HepG2 (cell line): ENCODE data around the gene CYP11A1. TPM values are rescaled to one million over a fixed set of nuclear protein-coding genes. Genes with fewer than 3 reads are reported as not detected.

Experiments used
- ATAC-seq: fragments of 200-7000 bp; cut with Tn5 transposase; 3 replicates; pipeline ENCODE4 v1.9.1; 2020; ENCODE audit warnings: mild to moderate bottlenecking, moderate library complexity
- BruUV-seq: library from RNA; stranded (reverse); fragments of 400-500 nt; replicated peaks from 2 replicates; lab custom pipeline; 2021; lab: Mats Ljungman, UMichigan
- CTCF ChIA-PET: fragments of 300-600 bp; formaldehyde crosslinking; extraction: SDS; loops from one replicate; lab custom pipeline; 2021; ENCODE audit warnings: low total read pairs, inconsistent platforms, low intra/inter-chr PET ratio; lab: Yijun Ruan, JAX
- POLR2A ChIA-PET: fragments of 350-600 bp; sonication (Branson Sonifier 250); formaldehyde crosslinking; loops from one replicate; lab custom pipeline; 2020; ENCODE audit warnings: antibody characterized with exemption, inconsistent platforms; lab: Yijun Ruan, JAX
- DNase-seq: peaks from one replicate; pipeline ENCODE4 v3.0.0-alpha.2; 2015; ENCODE audit warnings: low spot score
- FAIRE-seq: peaks from 3 replicates; lab custom pipeline; 2011; peaks lifted over from hg19 to GRCh38; lab: Jason Lieb, UNC
- H2AFZ ChIP-seq: one replicate; pipeline ENCODE4 v1.6.1; 2011; ENCODE audit warnings: low read length, inconsistent platforms
- H3K27ac ChIP-seq: fragments of 300-600 bp; 3 replicates; pipeline ENCODE4 v1.8.0; 2011; ENCODE audit warnings: mixed run types, mild to moderate bottlenecking, mixed read lengths, low read length, inconsistent platforms; ENCODE audit not compliant: insufficient read depth; ENCODE audit errors: extremely low read length
- H3K27me3 ChIP-seq, 2 experiments: fragments of 200-600 bp in 1 of 2; 2 replicates in 1 of 2; 3 replicates in 1 of 2; pipeline versions ENCODE4 v1.6.0 to v1.8.0; 2011; ENCODE audit warnings: low read length in 2 of 2, mild to moderate bottlenecking in 2 of 2, moderate library complexity in 2 of 2, inconsistent platforms in 1 of 2; ENCODE audit not compliant: insufficient read depth in 2 of 2, control insufficient read depth in 1 of 2
- H3K36me3 ChIP-seq, 2 experiments: fragments of 200-600 bp in 1 of 2; replicated peaks in 1 of 2; 2 replicates in 1 of 2; 3 replicates in 1 of 2; pipeline versions ENCODE4 v1.5.1 to v1.8.0; 2011; ENCODE audit warnings: low read length in 2 of 2, inconsistent platforms in 1 of 2; ENCODE audit not compliant: insufficient read depth in 2 of 2, control insufficient read depth in 1 of 2
- H3K4me1 ChIP-seq: 2 replicates; pipeline ENCODE4 v1.5.1; 2012; ENCODE audit warnings: low read length, inconsistent platforms; ENCODE audit not compliant: insufficient read depth
- H3K4me2 ChIP-seq: 2 replicates; pipeline ENCODE4 v1.6.0; 2011; ENCODE audit warnings: low read depth, low read length, inconsistent platforms
- H3K4me3 ChIP-seq, 3 experiments: fragments of 200-600 bp in 1 of 3; sonication (generic), shearing (Covaris generic) in 1 of 3; replicated peaks in 1 of 3; 2 replicates each; pipeline ENCODE4 v1.5.1; 2011 to 2016; ENCODE audit warnings: low read length in 3 of 3, inconsistent platforms in 2 of 3, low read depth in 2 of 3, mild to moderate bottlenecking in 2 of 3, control low read depth in 1 of 3, mixed read lengths in 1 of 3; ENCODE audit not compliant: insufficient read depth in 1 of 3
- H3K79me2 ChIP-seq: one replicate; pipeline ENCODE4 v1.6.1; 2011; ENCODE audit warnings: low read length, inconsistent platforms; ENCODE audit not compliant: insufficient read depth
- H3K9ac ChIP-seq: 2 replicates; pipeline ENCODE4 v1.6.0; 2011; ENCODE audit warnings: mild to moderate bottlenecking, low read depth, low read length, inconsistent platforms; ENCODE audit not compliant: insufficient read depth
- H3K9me3 ChIP-seq: 2 replicates; pipeline ENCODE4 v1.5.1; 2012; ENCODE audit warnings: mild to moderate bottlenecking, low read length
- H4K20me1 ChIP-seq: 2 replicates; pipeline ENCODE4 v1.6.0; 2011; ENCODE audit warnings: inconsistent platforms, mild to moderate bottlenecking, low read length, moderate library complexity; ENCODE audit not compliant: insufficient read depth
- ARID5B ChIP-seq: IDR thresholded peaks from 2 replicates; pipeline ENCODE4 v1.4.0; 2020; ENCODE audit warnings: mild to moderate bottlenecking, missing genetic modification reagents
- HCFC1 ChIP-seq: fragments of 150-350 bp; IDR thresholded peaks from 2 replicates; pipeline ENCODE4 v1.6.1; 2014; ENCODE audit warnings: low read depth, low read length
- HOXA9 ChIP-seq: sonication (generic); formaldehyde crosslinking; IDR thresholded peaks from 2 replicates; pipeline ENCODE4 v1.8.1; 2022; ENCODE audit warnings: missing genetic modification reagents, mild to moderate bottlenecking, moderate library complexity, borderline replicate concordance
- JARID2 ChIP-seq: sonication (generic); formaldehyde crosslinking; IDR thresholded peaks from 2 replicates; pipeline ENCODE4 v1.8.1; 2023; ENCODE audit warnings: missing genetic modification reagents, inconsistent platforms; ENCODE audit not compliant: insufficient replicate concordance
- PCBP1 ChIP-seq: fragments of 200-400 bp; formaldehyde crosslinking; IDR thresholded peaks from 2 replicates; pipeline ENCODE4 v1.6.1; 2017; ENCODE audit warnings: mild to moderate bottlenecking, low read depth, low read length, borderline replicate concordance
- ZNF484 ChIP-seq: sonication (generic); formaldehyde crosslinking; IDR thresholded peaks from 2 replicates; pipeline ENCODE4 v1.5.1; 2020; ENCODE audit warnings: mild to moderate bottlenecking, low read depth, missing genetic modification reagents, borderline replicate concordance
- ZNF816 ChIP-seq: sonication (generic); formaldehyde crosslinking; IDR thresholded peaks from 2 replicates; pipeline ENCODE4 v1.8.0; 2022; ENCODE audit warnings: missing genetic modification reagents, mild to moderate bottlenecking, borderline replicate concordance
- ZNF891 ChIP-seq: sonication (generic); formaldehyde crosslinking; IDR thresholded peaks from 2 replicates; pipeline ENCODE4 v1.5.0; 2020; ENCODE audit warnings: mild to moderate bottlenecking, missing genetic modification reagents
- WGBS: methylation state at CpG from one replicate; pipeline ENCODE4 v1.1.6; 2017; ENCODE audit warnings: low lambda C conversion rate; 5-methylcytosine and 5-hydroxymethylcytosine counted together
- in situ Hi-C: cut with HindIII; loops from 2 replicates; pipeline ENCODE4 v1.10.0; 2017; ENCODE audit warnings: low pct_unique_long_range_greater_than_20kb; ENCODE audit not compliant: extremely low pct_ligation_motif_present
- intact Hi-C: fragments of 100-400 bp; cut with micrococcal nuclease; formaldehyde crosslinking; loops from one replicate; pipeline ENCODE4 v1.10.0; 2022; ENCODE audit not compliant: unreplicated experiment
- polyA plus RNA-seq, 8 experiments: library from polyadenylated mRNA; depleted of rRNA in 3 of 8; stranded (reverse) in 7 of 8; unstranded in 1 of 8; fragments of >200 nt; fragmentation: Illumina TruSeq in 4 of 8; extraction: Trizol in 4 of 8; gene quantifications; 2 replicates each; pipeline versions ENCODE4 v1.2.1 to v1.2.3, GENCODE V29; 2011 to 2016; ENCODE audit warnings: low read depth in 4 of 8, missing spikeins in 1 of 8, mixed read lengths in 1 of 8; ENCODE audit not compliant: insufficient read depth in 1 of 8
- total RNA-seq, 5 experiments: library from RNA; depleted of rRNA; stranded (reverse); fragments of >200 nt; fragmentation: Illumina TruSeq; extraction: Trizol; gene quantifications; 2 replicates each; pipeline ENCODE4 v1.2.3, GENCODE V29; 2016; ENCODE audit warnings: low read depth in 1 of 5

Gene CYP11A1
- total and polyA plus RNA-seq, 2 of the 13 experiments (the other 11 are each of a cell fraction or from before 2014, with no cell fraction given), result 0.66 to 0.92 TPM

GRCh38 chr15:74343797-74344127, 23.7 kb downstream of the CYP11A1 start:
- 0 out of 2 replicates have a peak, but pooled peaks cover 6% of the 10 kb centered on the region for H3K4me1 ChIP-seq
- BruUV-seq, result no TSS peak
- WGBS, result 38% methylated on average over 5 of the region's 8 CpGs
- DNase-seq, result no peak
- no peaks in the 10 kb centered on the region for H3K9me3 ChIP-seq
- H3K27ac ChIP-seq, result no peak overlapping the region
- ChIA-PET POLR2A (no interaction called here), CTCF (no interaction called here)
- in situ Hi-C loops, result no loop called here
- no peak overlapping the region for H2AFZ ChIP-seq
- H3K79me2 ChIP-seq, result no peaks in the 10 kb centered on the region
- no peak for FAIRE-seq
- ATAC-seq, result no peak
- no peaks in the 10 kb centered on the region for H3K36me3 ChIP-seq
- H3K27me3 ChIP-seq, result peaks cover 0 to 21% of the 10 kb centered on the region in 2 experiments; a peak in 4 of 5 replicates
- intact Hi-C loops, result no loop called here
- H3K4me2 ChIP-seq, result no peak overlapping the region
- H3K4me3 ChIP-seq, result no peak overlapping the region
- no peak overlapping the region for H3K9ac ChIP-seq
- TF ChIP-seq PCBP1, result no peak
- TF ChIP-seq ZNF816, result no peak
- TF ChIP-seq ZNF891 (CRISPR knock-in tag), result no peak
- TF ChIP-seq ZNF484 (CRISPR knock-in tag), result no peak
- no peak for TF ChIP-seq HOXA9 (CRISPR knock-in tag)
- TF ChIP-seq ARID5B, result no peak
- no peak for TF ChIP-seq JARID2 (CRISPR knock-in tag)
- no peak for TF ChIP-seq HCFC1
- H4K20me1 ChIP-seq, result no peaks in the 10 kb centered on the region
